ENCODE results near the gene TMEM97. TPM values are rescaled to one million over a fixed set of nuclear protein-coding genes. Genes with fewer than 3 reads are reported as not detected.

TMEM97 gene
- total RNA-seq, 2 experiments from 2014 or later: 24.4 to 34.8 TPM

DNA sequence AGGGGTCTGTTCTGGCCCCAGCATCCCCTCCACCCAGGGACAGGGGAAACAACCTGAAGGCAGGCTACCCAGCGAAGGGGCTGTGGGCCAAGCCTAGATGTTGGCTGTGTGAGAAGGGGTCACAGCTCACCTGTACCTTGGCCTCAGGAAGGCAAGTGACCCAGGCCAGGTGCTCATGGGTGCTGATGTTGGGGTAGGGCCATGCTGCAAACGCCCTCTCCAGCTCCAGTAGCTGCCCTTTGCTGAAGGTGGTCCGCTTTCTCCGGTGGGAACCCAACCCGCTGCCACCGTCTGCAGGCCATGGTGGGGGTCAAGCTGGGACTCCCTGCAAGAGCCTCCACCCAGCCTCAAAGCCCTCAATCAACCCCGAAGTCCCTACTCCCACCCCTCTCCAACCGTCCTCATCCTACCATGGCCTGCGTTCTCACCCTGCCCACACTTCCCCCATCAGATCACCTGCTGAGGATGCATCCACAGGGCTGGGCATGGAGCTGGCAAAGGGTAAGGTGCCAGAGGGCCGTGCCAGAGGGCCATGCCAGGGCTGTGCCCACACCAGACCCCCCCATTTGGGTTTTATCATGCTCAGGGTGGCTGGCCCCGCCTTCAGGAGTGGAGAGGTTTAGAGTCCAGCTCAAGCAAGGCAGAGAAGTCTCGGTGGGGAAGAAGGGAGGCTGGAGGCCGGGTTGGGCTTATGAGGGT lies 45.8 kb downstream of the TMEM97 start, which contains the start of gene SEBOX:
Gene SEBOX (minus strand): TSS at position 535 of the 699 bp plus-strand sequence. CDS start 48 bp downstream, at position 487.
- Mint-ChIP-seq H3K27ac (no peak within 1 kb of the TSS), H3K4me1 (no peaks in the 10 kb centered on the region)
- CTCF ChIA-PET: no interaction called here

DNA sequence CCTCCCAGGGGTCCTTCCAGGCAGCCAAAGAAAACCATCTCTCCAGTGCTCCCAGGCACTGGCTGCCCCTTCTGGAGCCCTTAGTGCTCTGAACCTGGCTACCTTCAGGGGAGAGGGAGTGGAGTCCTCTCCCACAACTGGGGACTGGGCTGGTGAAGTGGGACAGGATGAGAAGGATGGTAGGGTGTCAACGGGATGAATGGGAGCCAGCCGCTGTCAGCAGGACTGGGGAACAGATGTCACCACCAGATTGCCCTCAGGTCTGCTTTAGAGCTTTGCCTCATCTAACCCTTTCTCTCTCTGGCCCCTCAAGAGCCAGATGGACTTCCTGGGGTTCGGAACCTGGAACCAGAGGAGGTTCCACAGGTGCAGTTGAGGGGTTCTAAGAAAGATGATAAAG lies 46.5 kb downstream of the TMEM97 start:
- Mint-ChIP-seq H3K9me3 (no peaks in the 10 kb centered on the region), H3K27ac (no peak overlapping the region), H3K4me1 (peaks cover 3% of the 10 kb centered on the region), H3K4me3 (no peak overlapping the region), H3K36me3 (ENCODE audit: low read depth) (peaks cover 8% of the 10 kb centered on the region), H3K27me3 (no peaks in the 10 kb centered on the region)
- ChIA-PET CTCF (interaction anchor here (2.9 kb wide), 1 partner anchor 19 kb away, joined by 12 read pairs; no protein-coding TSS in a partner anchor), POLR2A (no interaction called here)
- DNase-seq: no peak

More for the DNA sequence above, 45.8 kb downstream of the TMEM97 start, which contains the start of gene SEBOX:
- Mint-ChIP-seq H3K9me3 (no peaks in the 10 kb centered on the region), H3K27me3 (no peaks in the 10 kb centered on the region), H3K36me3 (ENCODE audit: low read depth) (peaks cover 12% of the 10 kb centered on the region), H3K4me3 (no peak within 1 kb of the TSS)
- no peak for DNase-seq
- POLR2A ChIA-PET: no interaction called here

DNA sequence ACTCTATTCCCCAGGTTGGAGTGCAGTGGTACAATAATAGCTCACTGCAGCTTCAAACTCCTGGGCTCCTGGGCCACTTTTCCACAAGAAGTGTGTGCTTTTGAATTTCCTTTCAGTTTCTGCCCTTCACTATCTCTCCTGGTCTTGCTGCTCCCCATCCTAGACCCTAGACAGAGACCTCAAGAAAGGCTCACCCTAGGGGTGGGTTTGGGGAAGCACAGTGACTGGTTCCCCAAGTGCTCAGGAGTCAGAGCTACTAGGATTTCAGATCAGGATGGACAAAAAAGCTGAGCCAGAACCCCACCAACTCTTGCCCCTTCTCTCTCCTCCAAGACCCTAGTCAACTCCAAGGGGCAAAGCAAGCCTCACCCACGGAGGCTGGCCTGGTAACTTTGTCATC lies 47.6 kb downstream of the TMEM97 start:
- no peaks in the 10 kb centered on the region for H3K9me3 Mint-ChIP-seq
- no peaks in the 10 kb centered on the region for H3K36me3 Mint-ChIP-seq (ENCODE audit: low read depth)
- H3K27me3 Mint-ChIP-seq: no peaks in the 10 kb centered on the region
- ChIA-PET CTCF (interaction anchor here (1.3 to 2.9 kb wide), 3 partner anchors 9 to 35 kb away, joined by 3 to 12 read pairs (median 5); partner anchors contain the start of gene POLDIP2), POLR2A (interaction anchor here (0.6 to 1.0 kb wide), 2 partner anchors 14 to 64 kb away, joined by 4 to 8 read pairs; no protein-coding TSS in a partner anchor)
- peaks cover 7% of the 10 kb centered on the region for H3K4me1 Mint-ChIP-seq
- no peak overlapping the region for H3K27ac Mint-ChIP-seq
- no peak overlapping the region for H3K4me3 Mint-ChIP-seq
- DNase-seq: no peak

DNA sequence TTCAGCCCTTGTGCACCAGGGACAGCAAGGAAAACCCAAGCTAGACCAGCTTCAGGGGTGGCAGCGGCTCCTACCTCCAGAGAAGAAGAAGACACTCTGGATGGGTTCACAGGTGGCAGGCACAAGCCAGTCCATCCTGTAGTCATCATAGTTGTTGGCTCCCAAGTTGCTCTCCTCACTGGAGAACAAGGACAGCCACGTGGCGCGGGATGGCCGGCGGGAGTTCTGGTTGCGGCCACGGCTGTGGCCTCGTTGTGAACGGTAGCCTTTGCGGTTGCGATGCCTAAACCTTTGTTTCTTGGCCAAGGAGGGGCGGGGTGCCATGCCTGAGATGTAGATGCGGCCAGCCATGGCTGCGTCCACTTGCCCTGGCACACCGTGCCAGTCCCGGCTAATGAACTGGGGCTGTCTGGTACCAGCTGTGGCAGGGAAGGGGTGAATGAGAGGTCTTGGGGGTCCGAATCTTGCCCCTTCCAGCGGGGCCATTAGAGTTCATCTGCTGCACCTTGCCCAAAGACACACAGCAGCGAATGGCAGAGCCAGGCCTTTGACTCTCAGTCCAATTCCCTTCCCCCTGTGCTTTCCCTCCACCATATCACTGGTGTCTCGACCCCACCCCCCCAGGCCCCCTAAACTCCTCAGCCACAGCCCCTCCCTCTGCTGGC lies 48.8 kb downstream of the TMEM97 start:
- ChIA-PET CTCF (interaction anchor here (0.7 to 2.9 kb wide), 5 partner anchors 10 to 289 kb away, joined by 3 to 12 read pairs (median 3); partner anchors contain the start of gene POLDIP2), POLR2A (no interaction called here)
- H3K4me3 Mint-ChIP-seq: no peak overlapping the region
- no peak for DNase-seq
- H3K27me3 Mint-ChIP-seq: no peaks in the 10 kb centered on the region
- H3K36me3 Mint-ChIP-seq (ENCODE audit: low read depth): no peaks in the 10 kb centered on the region
- H3K4me1 Mint-ChIP-seq: peaks cover 13% of the 10 kb centered on the region
- no peaks in the 10 kb centered on the region for H3K9me3 Mint-ChIP-seq
- H3K27ac Mint-ChIP-seq: no peak overlapping the region

DNA sequence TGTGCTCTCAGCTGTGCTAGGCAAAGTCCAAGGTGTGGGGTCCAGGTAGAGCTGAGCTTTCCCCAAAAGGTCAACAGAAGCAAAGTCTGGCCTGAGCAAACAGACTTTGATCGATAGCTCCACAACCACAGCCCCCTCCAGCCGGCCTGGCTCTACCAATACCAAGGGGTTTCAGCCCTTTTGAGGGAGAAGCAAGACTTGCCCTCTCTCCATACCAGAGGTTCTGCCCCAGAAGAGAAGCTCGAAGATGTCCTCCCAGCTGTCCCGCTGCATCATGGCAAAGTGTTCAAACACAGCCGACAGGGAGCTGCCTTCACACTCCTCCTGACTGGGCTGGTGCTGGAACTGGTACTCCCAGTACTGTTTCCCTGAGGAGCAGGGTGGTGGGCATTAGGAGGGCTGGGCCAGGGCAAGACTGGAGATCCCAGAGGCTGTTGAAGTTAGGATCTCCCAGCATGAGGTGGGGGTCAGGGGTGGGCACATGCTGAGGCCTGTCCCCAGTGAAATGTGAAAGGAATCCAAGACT lies 49.4 kb downstream of the TMEM97 start:
- H3K36me3 Mint-ChIP-seq (ENCODE audit: low read depth): no peaks in the 10 kb centered on the region
- CTCF ChIA-PET: interaction anchor here (0.7 to 2.9 kb wide), 5 partner anchors 11 to 289 kb away, joined by 3 to 12 read pairs (median 3); partner anchors contain the start of gene POLDIP2
- POLR2A ChIA-PET: no interaction called here

DNA sequence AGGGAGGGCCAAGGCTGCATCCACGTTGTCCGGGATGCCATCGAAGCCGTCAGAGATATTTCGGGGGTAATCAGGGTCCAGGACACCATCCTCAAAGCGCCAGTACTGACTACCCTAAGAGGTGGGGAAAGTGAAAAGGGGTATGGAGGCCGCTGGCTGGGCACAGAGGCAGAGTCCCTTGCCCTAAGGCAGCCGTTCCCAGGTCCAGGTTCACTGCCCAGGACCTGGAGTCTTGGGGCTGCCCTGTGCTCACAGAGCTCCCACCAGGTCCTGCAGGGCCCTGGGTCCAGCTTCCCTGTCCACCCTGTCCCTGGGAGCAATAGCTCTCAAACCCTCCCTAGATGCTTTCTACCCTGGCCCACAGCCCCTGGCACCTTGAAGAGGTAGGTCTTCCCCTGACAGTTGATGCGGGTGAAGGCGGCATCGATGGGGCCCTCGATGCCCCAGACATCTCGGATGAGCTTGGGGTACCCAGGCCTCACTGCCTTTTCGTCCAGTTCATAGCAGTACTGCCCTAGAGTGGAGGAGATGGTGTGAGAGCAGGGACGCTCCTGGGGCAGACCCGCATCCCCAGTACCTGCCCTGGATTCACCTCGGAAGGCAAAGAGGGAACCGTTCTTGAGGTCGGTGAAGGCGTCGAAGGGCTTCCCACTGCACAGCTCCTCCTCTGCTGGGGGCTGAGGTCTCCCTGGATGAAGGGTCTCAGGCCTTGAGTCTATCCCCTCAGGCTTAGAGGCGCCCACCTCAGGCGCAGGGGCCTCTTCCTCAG lies 50.1 kb downstream of the TMEM97 start:
- no peaks in the 10 kb centered on the region for H3K9me3 Mint-ChIP-seq
- CTCF ChIA-PET: interaction anchor here (0.8 to 1.4 kb wide), 3 partner anchors 12 to 227 kb away, joined by 3 read pairs; partner anchors contain the start of gene POLDIP2
- no peak overlapping the region for H3K27ac Mint-ChIP-seq
- no peak for DNase-seq
- H3K27me3 Mint-ChIP-seq: no peaks in the 10 kb centered on the region
- POLR2A ChIA-PET: no interaction called here
- no peak overlapping the region for H3K4me3 Mint-ChIP-seq
- H3K4me1 Mint-ChIP-seq: peaks cover 23% of the 10 kb centered on the region
- no peaks in the 10 kb centered on the region for H3K36me3 Mint-ChIP-seq (ENCODE audit: low read depth)

More for the DNA sequence above, 49.4 kb downstream of the TMEM97 start:
- H3K9me3 Mint-ChIP-seq: no peaks in the 10 kb centered on the region
- H3K4me1 Mint-ChIP-seq: peaks cover 19% of the 10 kb centered on the region
- H3K27me3 Mint-ChIP-seq: no peaks in the 10 kb centered on the region
- no peak for DNase-seq
- no peak overlapping the region for H3K4me3 Mint-ChIP-seq
- no peak overlapping the region for H3K27ac Mint-ChIP-seq

DNA sequence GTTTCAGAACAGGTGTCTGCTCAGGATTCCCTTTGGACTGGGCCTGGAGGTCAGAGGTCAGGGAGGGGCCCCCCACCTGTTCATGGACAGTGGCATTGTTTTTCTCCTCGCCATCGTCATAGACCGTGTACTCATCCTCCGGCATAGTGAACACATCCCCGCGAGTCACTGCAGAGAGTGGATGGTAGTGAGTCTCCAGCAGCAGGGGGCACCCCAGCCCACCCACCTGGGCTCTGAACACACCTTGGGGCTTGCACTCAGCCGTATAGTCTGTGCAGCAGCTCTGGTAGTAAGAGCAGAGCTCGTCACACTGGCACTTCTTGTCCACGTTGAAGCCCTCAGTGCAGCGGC lies 50.7 kb downstream of the TMEM97 start:
- H3K4me1 Mint-ChIP-seq: peaks cover 23% of the 10 kb centered on the region
- no peak overlapping the region for H3K4me3 Mint-ChIP-seq
- ChIA-PET CTCF (interaction anchor here (1.3 to 1.4 kb wide), 2 partner anchors 12 to 20 kb away, joined by 3 read pairs; partner anchors contain the start of gene POLDIP2), POLR2A (no interaction called here)
- no peaks in the 10 kb centered on the region for H3K9me3 Mint-ChIP-seq
- no peak overlapping the region for H3K27ac Mint-ChIP-seq
- no peak for DNase-seq
- H3K27me3 Mint-ChIP-seq: no peaks in the 10 kb centered on the region
- H3K36me3 Mint-ChIP-seq (ENCODE audit: low read depth): no peaks in the 10 kb centered on the region

DNA sequence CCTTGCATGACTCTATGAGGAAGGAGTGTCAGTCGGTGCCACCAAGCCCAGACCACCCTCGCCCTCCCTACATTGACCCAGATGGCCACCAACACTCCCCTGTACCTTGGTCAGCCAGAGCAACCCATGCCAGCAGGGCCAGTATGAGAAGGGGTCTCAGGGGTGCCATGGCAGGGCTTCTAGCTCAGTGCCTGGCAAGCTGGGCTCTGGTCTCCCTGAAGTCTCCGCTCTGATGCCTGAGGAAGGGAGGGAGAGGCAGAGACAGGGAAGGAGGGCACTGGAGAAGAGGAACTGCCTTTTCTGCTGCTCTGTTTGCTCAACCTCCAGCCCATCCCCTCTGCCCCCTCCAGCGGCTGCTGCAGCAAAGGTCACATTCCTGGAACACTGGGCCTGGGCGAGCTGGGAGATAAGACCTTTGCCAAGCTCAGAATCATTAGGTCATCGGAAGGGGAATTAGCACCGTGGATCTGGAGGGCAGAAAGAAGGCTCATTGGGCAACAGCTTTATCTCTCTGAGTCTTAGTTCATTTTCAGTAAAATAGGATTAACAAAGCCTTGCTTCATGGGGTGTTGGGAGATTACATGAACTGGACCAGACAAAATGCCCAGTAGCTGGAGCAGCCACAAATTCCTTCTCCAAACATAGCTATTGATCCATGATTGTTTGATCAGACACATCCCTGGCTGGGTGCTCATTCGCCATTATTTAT lies 51.2 kb downstream of the TMEM97 start, which contains the start of gene VTN:
Gene VTN (minus strand): TSS at position 273 of the 709 bp plus-strand sequence. CDS start 104 bp downstream, at position 169.
- no peak for DNase-seq
- peaks cover 2% of the 10 kb centered on the region for H3K36me3 Mint-ChIP-seq (ENCODE audit: low read depth)
- no peaks in the 10 kb centered on the region for H3K9me3 Mint-ChIP-seq
- H3K27me3 Mint-ChIP-seq: no peaks in the 10 kb centered on the region
- peaks cover 25% of the 10 kb centered on the region for H3K4me1 Mint-ChIP-seq
- ChIA-PET POLR2A (interaction anchor here (0.7 kb wide), 1 partner anchor 180 kb away, joined by 3 read pairs; no protein-coding TSS in a partner anchor), CTCF (interaction anchor here (1.1 to 2.2 kb wide), 4 partner anchors 13 to 40 kb away, joined by 3 to 7 read pairs (median 3); partner anchors contain the start of gene POLDIP2)
- peak within 1 kb of the TSS; percentile 94 for H3K4me3 Mint-ChIP-seq
- peak within 1 kb of the TSS; percentile 86 for H3K27ac Mint-ChIP-seq

DNA sequence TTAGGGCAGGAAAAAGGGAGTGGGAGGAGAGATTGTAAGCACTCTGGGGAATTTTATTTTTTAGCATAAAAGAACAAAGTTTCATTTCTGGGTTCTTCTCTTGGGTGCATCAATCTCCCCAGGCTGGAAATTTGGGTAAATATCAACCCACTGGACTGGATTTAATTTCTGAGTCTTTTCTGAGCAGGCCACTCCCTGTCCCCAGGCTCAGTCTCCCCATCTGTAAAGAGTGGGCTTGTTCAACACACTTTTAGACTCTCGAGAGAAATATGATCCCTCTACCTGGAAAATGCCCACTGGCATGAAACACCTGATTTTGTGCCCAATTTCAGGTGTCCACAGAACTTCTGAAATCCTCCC lies 51.7 kb downstream of the TMEM97 start:
- H3K9me3 Mint-ChIP-seq: no peaks in the 10 kb centered on the region
- DNase-seq: no peak
- ChIA-PET CTCF (interaction anchor here (1.1 to 2.2 kb wide), 3 partner anchors 13 to 40 kb away, joined by 3 to 7 read pairs (median 3); no protein-coding TSS in a partner anchor), POLR2A (interaction anchor here (0.7 kb wide), 1 partner anchor 179 kb away, joined by 3 read pairs; no protein-coding TSS in a partner anchor)
- peak overlapping the region; percentile 86 for H3K27ac Mint-ChIP-seq
- peak overlapping the region; percentile 94 for H3K4me3 Mint-ChIP-seq
- H3K36me3 Mint-ChIP-seq (ENCODE audit: low read depth): peaks cover 2% of the 10 kb centered on the region
- peaks cover 25% of the 10 kb centered on the region for H3K4me1 Mint-ChIP-seq
- no peaks in the 10 kb centered on the region for H3K27me3 Mint-ChIP-seq

DNA sequence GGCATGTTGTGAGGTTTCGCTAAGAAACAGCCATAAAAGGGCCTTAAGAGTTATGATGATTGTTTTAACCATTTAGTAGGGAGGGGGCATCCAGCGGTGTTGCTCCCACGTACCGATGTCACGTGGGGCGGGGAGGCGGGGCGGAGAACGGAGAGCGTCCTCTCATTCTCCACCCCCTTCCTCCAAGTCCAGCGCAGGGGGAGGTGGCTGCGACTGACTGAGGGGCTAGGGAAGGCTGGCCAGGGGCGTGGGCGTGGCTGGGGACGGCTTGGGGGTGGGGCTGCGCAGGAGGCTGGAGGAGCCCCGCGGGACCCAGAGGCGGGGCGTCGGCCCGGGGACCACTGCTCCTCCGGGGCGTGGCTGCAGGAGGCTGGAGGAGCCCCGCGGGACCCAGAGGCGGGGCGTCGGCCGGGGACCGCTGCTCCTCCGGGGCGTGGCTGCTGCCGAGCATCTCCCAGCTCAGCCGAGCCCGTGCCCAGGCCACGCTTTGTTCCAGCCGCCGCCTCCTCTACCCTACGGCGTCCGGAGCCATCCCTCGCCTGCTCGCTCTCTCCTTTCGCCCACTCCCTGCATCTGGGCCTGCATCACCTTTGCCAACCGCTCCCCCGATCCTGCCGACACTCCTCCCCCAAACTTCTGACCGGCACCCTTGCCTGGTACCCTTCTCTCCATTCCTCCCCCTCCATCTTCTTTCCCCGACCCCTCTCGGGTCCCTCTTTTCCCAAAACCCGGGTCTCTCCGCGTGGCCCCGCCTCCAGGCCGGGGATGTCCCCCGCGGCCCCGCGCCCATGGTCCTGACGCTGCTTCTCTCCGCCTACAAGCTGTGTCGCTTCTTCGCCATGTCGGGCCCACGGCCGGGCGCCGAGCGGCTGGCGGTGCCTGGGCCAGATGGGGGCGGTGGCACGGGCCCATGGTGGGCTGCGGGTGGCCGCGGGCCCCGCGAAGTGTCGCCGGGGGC lies 52.5 kb downstream of the TMEM97 start, which contains the start of gene SARM1:
Gene SARM1 (plus strand): TSS at position 450 of the 958 bp plus-strand sequence. CDS start 339 bp downstream, at position 789.
- peaks cover 2% of the 10 kb centered on the region for H3K36me3 Mint-ChIP-seq (ENCODE audit: low read depth)
- H3K9me3 Mint-ChIP-seq: no peaks in the 10 kb centered on the region
- CTCF ChIA-PET: interaction anchor here (1.4 to 2.2 kb wide), 2 partner anchors 12 to 39 kb away, joined by 3 to 7 read pairs; no protein-coding TSS in a partner anchor

More for the DNA sequence above, 52.5 kb downstream of the TMEM97 start, which contains the start of gene SARM1:
- peaks cover 25% of the 10 kb centered on the region for H3K4me1 Mint-ChIP-seq
- peak; percentile 86 for DNase-seq
- POLR2A ChIA-PET: interaction anchor here (0.6 to 1.0 kb wide), 2 partner anchors 13 to 115 kb away, joined by 3 read pairs; no protein-coding TSS in a partner anchor
- peak within 1 kb of the TSS; percentile 87 for H3K27ac Mint-ChIP-seq
- peak within 1 kb of the TSS; percentile 94 for H3K4me3 Mint-ChIP-seq
- no peaks in the 10 kb centered on the region for H3K27me3 Mint-ChIP-seq
